WTC11 (cell line): Measurements from ENCODE around the gene EDDM13. TPM values are rescaled to one million over a fixed set of nuclear protein-coding genes. Genes with fewer than 3 reads are reported as not detected.
A peak's percentile ranks its signal among the peaks of the same experiment; 100 is the strongest.
"Not testable (repeated sequence)": the region's sequence is repeated elsewhere in the genome, so short reads cannot be mapped to it uniquely, and the experiment has no call there.

ENCODE experiments used
- ATAC-seq: fragments of 200-7000 bp; cut with Tn5 transposase; 2 replicates; pipeline ENCODE4 v1.10.0; 2021; ENCODE audit warnings: mild to moderate bottlenecking, moderate library complexity
- CTCF ChIA-PET: fragments of 300-600 bp; sonication (Branson Sonifier 250); formaldehyde crosslinking; loops from one replicate; lab custom pipeline; 2021; ENCODE audit warnings: antibody characterized with exemption; lab: Charles Lee
- POLR2A ChIA-PET: fragments of 350-600 bp; sonication (Branson Sonifier 250); formaldehyde crosslinking; loops from one replicate; lab custom pipeline; 2021; ENCODE audit warnings: antibody characterized with exemption; lab: Charles Lee
- DNase-seq: peaks from one replicate; pipeline ENCODE4 v3.0.0; 2021; ENCODE audit warnings: low spot score
- H3K27ac Mint-ChIP-seq: 2 replicates; pipeline ENCODE4 v1.8.0; 2021; ENCODE audit warnings: mixed read lengths
- H3K27me3 Mint-ChIP-seq: 2 replicates; pipeline ENCODE4 v1.8.0; 2021; ENCODE audit warnings: low read depth, mild to moderate bottlenecking, moderate library complexity, mixed read lengths
- H3K36me3 Mint-ChIP-seq: 2 replicates; pipeline ENCODE4 v1.8.0; 2021; ENCODE audit warnings: mixed read lengths
- H3K4me1 Mint-ChIP-seq: 2 replicates; pipeline ENCODE4 v1.8.0; 2022; ENCODE audit warnings: mixed read lengths
- H3K4me3 Mint-ChIP-seq: 2 replicates; pipeline ENCODE4 v1.8.0; 2021; ENCODE audit warnings: mild to moderate bottlenecking, moderate library complexity, mixed read lengths
- H3K9me3 Mint-ChIP-seq: 2 replicates; pipeline ENCODE4 v1.8.0; 2021; ENCODE audit warnings: mixed read lengths
- CTCF ChIP-seq: fragments of 200-600 bp; IDR thresholded peaks from 2 replicates; pipeline ENCODE4 v1.8.0; 2022; ENCODE audit warnings: antibody characterized with exemption
- E2F5 ChIP-seq: sonication (generic); formaldehyde crosslinking; IDR thresholded peaks from 2 replicates; pipeline ENCODE4 v1.8.1; 2022; ENCODE audit warnings: mild to moderate bottlenecking, moderate library complexity, missing genetic modification reagents
- EMX1 ChIP-seq: fragments of 250-450 bp; sonication (Bioruptor Pico); IDR thresholded peaks from 2 replicates; pipeline ENCODE4 v1.8.0; 2021; ENCODE audit warnings: mild to moderate bottlenecking
- ERG ChIP-seq: fragments of 250-450 bp; sonication (Bioruptor Pico); IDR thresholded peaks from 2 replicates; pipeline ENCODE4 v1.8.0; 2021; ENCODE audit warnings: mild to moderate bottlenecking
- GRHL2 ChIP-seq: fragments of 250-450 bp; sonication (Bioruptor Pico); IDR thresholded peaks from 2 replicates; pipeline ENCODE4 v1.8.0; 2022; ENCODE audit warnings: mild to moderate bottlenecking, moderate library complexity; ENCODE audit not compliant: insufficient replicate concordance, severe bottlenecking
- MXD4 ChIP-seq: fragments of 250-450 bp; sonication (Bioruptor Pico); IDR thresholded peaks from 2 replicates; pipeline ENCODE4 v1.8.0; 2021; ENCODE audit warnings: mild to moderate bottlenecking, moderate library complexity, borderline replicate concordance
- MYBL2 ChIP-seq: sonication (generic); formaldehyde crosslinking; IDR thresholded peaks from 2 replicates; pipeline ENCODE4 v1.8.1; 2023; ENCODE audit warnings: mild to moderate bottlenecking, moderate library complexity, missing genetic modification reagents
- PRDM15 ChIP-seq: sonication (generic); formaldehyde crosslinking; IDR thresholded peaks from 2 replicates; pipeline ENCODE4 v1.8.0; 2022; ENCODE audit warnings: missing genetic modification reagents
- ZBTB43 ChIP-seq: sonication (generic); formaldehyde crosslinking; IDR thresholded peaks from 2 replicates; pipeline ENCODE4 v1.8.1; 2023; ENCODE audit warnings: mild to moderate bottlenecking, missing genetic modification reagents
- ZNF396 ChIP-seq: fragments of 250-450 bp; sonication (Bioruptor Pico); IDR thresholded peaks from 2 replicates; pipeline ENCODE4 v1.8.0; 2021; ENCODE audit warnings: mild to moderate bottlenecking, moderate library complexity, borderline replicate concordance
- ZNF423 ChIP-seq: fragments of 250-450 bp; sonication (Bioruptor Pico); IDR thresholded peaks from 2 replicates; pipeline ENCODE4 v2.1.2; 2022; ENCODE audit warnings: mild to moderate bottlenecking, moderate library complexity
- ZNF425 ChIP-seq: fragments of 250-450 bp; sonication (Bioruptor Pico); conservative IDR thresholded peaks from 2 replicates; pipeline ENCODE4 v1.9.0; 2021; ENCODE audit warnings: mild to moderate bottlenecking
- total RNA-seq: library from RNA; stranded (reverse); gene quantifications from 3 replicates; pipeline ENCODE4 v1.2.3, GENCODE V29; 2021

The EDDM13 gene
- total RNA-seq, 1 experiment from 2014 or later, result not detected

- CTCF ChIA-PET, result interaction anchor here (1.3 kb wide), 1 partner anchor 64 kb away, joined by 5 read pairs; no protein-coding TSS in a partner anchor
Measured at GRCh38 chr19:56245764-56246163, 26.8 kb upstream of the EDDM13 start.

GRCh38 chr19:56248736-56249338, 23.7 kb upstream of the EDDM13 start:
- H3K36me3 Mint-ChIP-seq, result peaks cover 12% of the 10 kb centered on the region
- H3K27ac Mint-ChIP-seq, DNase-seq, H3K4me3 Mint-ChIP-seq, H3K4me1 Mint-ChIP-seq, ATAC-seq, POLR2A ChIA-PET, H3K27me3 Mint-ChIP-seq: not testable (repeated sequence)
- peaks cover 13% of the 10 kb centered on the region for H3K9me3 Mint-ChIP-seq
- CTCF ChIA-PET, result interaction anchor here (2.2 to 5.3 kb wide), 3 partner anchors 25 to 94 kb away, joined by 7 to 48 read pairs (median 12); no protein-coding TSS in a partner anchor

More at GRCh38 chr19:56245764-56246163, 26.8 kb upstream of the EDDM13 start:
- H3K27ac Mint-ChIP-seq, H3K4me1 Mint-ChIP-seq, DNase-seq, H3K36me3 Mint-ChIP-seq, H3K27me3 Mint-ChIP-seq, POLR2A ChIA-PET, H3K4me3 Mint-ChIP-seq, H3K9me3 Mint-ChIP-seq: not testable (repeated sequence)
- peak; percentile 93 for ATAC-seq
- TF ChIP-seq CTCF, result peak; percentile 32; the same call in 1 of the 2 replicates
- TF ChIP-seq, all 79 proteins: peak for 1; not testable (repeated sequence) for 78

GRCh38 chr19:56252699-56253422, 19.7 kb upstream of the EDDM13 start:
- H3K4me1 Mint-ChIP-seq, result no peaks in the 10 kb centered on the region
- no peak overlapping the region for H3K27ac Mint-ChIP-seq
- DNase-seq, result peak; percentile 96
- H3K27me3 Mint-ChIP-seq, result peaks cover 12% of the 10 kb centered on the region; the same call in 1 of the 2 replicates
- H3K9me3 Mint-ChIP-seq, result peaks cover 13% of the 10 kb centered on the region
- POLR2A ChIA-PET, result interaction anchor here (0.7 to 1.0 kb wide), 2 partner anchors 98 to 193 kb away, joined by 3 to 4 read pairs; no protein-coding TSS in a partner anchor
- no peak overlapping the region for H3K4me3 Mint-ChIP-seq
- CTCF ChIA-PET, result interaction anchor here (0.5 to 5.3 kb wide), 51 partner anchors 8 to 680 kb away, joined by 3 to 48 read pairs (median 5); partner anchors contain the start of genes EDDM13, GALP and ZSCAN5A
- H3K36me3 Mint-ChIP-seq, result peaks cover 12% of the 10 kb centered on the region
- peak; percentile 97 for ATAC-seq
- no peak for TF ChIP-seq ZNF425 (CRISPR knock-in tag)
- TF ChIP-seq ERG (CRISPR knock-in tag), result 0 out of 2 replicates have a peak, but pooled peaks have one; percentile 24
- no peak for TF ChIP-seq MYBL2 (CRISPR knock-in tag)
- peak; percentile 22; the same call in 1 of the 2 replicates for TF ChIP-seq ZNF423 (CRISPR knock-in tag)
- TF ChIP-seq PRDM15 (CRISPR knock-in tag), result no peak
- no peak for TF ChIP-seq ZBTB43 (CRISPR knock-in tag)
- peak; percentile 89; the same call in 1 of the 2 replicates for TF ChIP-seq ZNF396 (CRISPR knock-in tag)
- no peak for TF ChIP-seq GRHL2
- TF ChIP-seq CTCF, result peak; percentile 91
- TF ChIP-seq E2F5 (CRISPR knock-in tag), result no peak
- TF ChIP-seq MXD4 (CRISPR knock-in tag), result no peak
- TF ChIP-seq EMX1, result no peak
